HFFc6 (cell line): ENCODE data around the gene SIRPA. TPM values are rescaled to one million over a fixed set of nuclear protein-coding genes. Genes with fewer than 3 reads are reported as not detected.

Experiments used
- DNase-seq: peaks from one replicate; pipeline ENCODE4 v3.0.0-alpha.2; 2018
- H3K27ac Mint-ChIP-seq: 2 replicates; pipeline ENCODE4 v1.8.0; 2020; ENCODE audit warnings: mild to moderate bottlenecking, mixed read lengths
- H3K27me3 Mint-ChIP-seq: 2 replicates; pipeline ENCODE4 v1.8.0; 2021; ENCODE audit warnings: mild to moderate bottlenecking, moderate library complexity, mixed read lengths; ENCODE audit not compliant: insufficient read depth
- H3K36me3 Mint-ChIP-seq: 2 replicates; pipeline ENCODE4 v1.8.0; 2021; ENCODE audit warnings: low read depth, mixed read lengths
- H3K4me1 Mint-ChIP-seq: 2 replicates; pipeline ENCODE4 v1.8.0; 2020; ENCODE audit warnings: low read depth, mixed read lengths
- H3K4me3 Mint-ChIP-seq: 2 replicates; pipeline ENCODE4 v1.8.0; 2020; ENCODE audit warnings: mild to moderate bottlenecking, moderate library complexity, mixed read lengths
- H3K9me3 Mint-ChIP-seq: 2 replicates; pipeline ENCODE4 v1.8.0; 2020; ENCODE audit warnings: mild to moderate bottlenecking, mixed read lengths
- total RNA-seq, 6 experiments: library from RNA; stranded (reverse); fragmentation: NEBNext Ultra II Directional; extraction: Animal tissue kit (Norgen Biotek cat#: 25700); gene quantifications; 2 replicates in 1 of 6; 3 replicates in 5 of 6; pipeline ENCODE4 v1.2.3, GENCODE V29; 2021
- TF ChIP-seq, protein P1 (sequence below): fragments of 200-600 bp; sonication (generic); IDR thresholded peaks from 2 replicates; pipeline ENCODE4 v1.5.0; 2021; ENCODE audit warnings: antibody characterized with exemption, mild to moderate bottlenecking

The SIRPA gene
- total RNA-seq, 6 experiments from 2014 or later, result 44.0 to 66.2 (median 47.5) TPM

DNA sequence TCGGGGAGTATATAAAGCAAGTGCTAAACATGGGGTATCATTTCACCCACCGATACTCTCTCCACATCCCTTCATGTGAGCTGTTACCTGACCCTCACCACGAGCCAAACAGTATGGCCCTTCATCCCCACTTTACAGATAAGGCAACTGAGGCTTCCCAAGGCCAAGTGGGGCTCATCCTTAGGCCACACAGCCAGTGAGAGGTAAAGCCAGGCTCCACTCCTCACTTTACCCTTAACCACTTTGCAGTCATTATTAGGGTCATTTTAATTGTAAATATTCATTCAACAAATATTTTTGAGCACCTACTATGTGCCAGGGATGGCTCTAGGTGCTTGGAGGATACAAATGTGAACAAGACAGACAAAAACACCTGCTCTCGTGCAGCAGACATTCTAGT lies 7.0 kb downstream of the SIRPA start:
- TF ChIP-seq, protein P1, sequence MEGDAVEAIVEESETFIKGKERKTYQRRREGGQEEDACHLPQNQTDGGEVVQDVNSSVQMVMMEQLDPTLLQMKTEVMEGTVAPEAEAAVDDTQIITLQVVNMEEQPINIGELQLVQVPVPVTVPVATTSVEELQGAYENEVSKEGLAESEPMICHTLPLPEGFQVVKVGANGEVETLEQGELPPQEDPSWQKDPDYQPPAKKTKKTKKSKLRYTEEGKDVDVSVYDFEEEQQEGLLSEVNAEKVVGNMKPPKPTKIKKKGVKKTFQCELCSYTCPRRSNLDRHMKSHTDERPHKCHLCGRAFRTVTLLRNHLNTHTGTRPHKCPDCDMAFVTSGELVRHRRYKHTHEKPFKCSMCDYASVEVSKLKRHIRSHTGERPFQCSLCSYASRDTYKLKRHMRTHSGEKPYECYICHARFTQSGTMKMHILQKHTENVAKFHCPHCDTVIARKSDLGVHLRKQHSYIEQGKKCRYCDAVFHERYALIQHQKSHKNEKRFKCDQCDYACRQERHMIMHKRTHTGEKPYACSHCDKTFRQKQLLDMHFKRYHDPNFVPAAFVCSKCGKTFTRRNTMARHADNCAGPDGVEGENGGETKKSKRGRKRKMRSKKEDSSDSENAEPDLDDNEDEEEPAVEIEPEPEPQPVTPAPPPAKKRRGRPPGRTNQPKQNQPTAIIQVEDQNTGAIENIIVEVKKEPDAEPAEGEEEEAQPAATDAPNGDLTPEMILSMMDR, result no peak
- no peak for DNase-seq
- H3K27me3 Mint-ChIP-seq, result no peaks in the 10 kb centered on the region
- no peaks in the 10 kb centered on the region for H3K9me3 Mint-ChIP-seq
- no peak overlapping the region for H3K4me3 Mint-ChIP-seq
- H3K36me3 Mint-ChIP-seq, result no peaks in the 10 kb centered on the region; the same call in 1 of the 2 replicates
- H3K4me1 Mint-ChIP-seq, result peaks cover 22% of the 10 kb centered on the region
- H3K27ac Mint-ChIP-seq, result no peak overlapping the region

DNA sequence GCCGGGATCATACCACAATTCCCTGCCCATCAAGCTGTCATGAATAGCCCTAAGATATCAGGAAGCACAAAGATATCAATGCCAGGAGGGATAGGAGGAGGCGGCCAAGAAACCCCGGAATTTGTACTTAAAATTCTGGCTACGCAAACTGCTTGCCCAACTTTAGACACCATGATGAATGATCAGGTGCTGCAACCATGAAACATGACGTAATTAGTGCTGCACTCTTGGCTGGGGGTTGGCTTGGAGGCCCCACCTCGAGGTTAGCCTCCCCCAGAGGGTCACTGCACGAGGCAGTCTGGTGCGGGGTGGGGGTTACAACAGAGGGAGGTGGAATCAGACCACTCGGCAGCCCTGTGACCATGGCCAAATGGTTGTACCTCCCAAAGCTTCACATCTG lies 8.9 kb downstream of the SIRPA start:
- no peaks in the 10 kb centered on the region for H3K9me3 Mint-ChIP-seq
- DNase-seq, result no peak
- peaks cover 32% of the 10 kb centered on the region for H3K4me1 Mint-ChIP-seq
- no peak overlapping the region for H3K4me3 Mint-ChIP-seq
- TF ChIP-seq, protein P1, result no peak
- no peak overlapping the region for H3K27ac Mint-ChIP-seq
- H3K27me3 Mint-ChIP-seq, result no peaks in the 10 kb centered on the region; the same call in 1 of the 2 replicates
- H3K36me3 Mint-ChIP-seq, result no peaks in the 10 kb centered on the region; the same call in 1 of the 2 replicates

DNA sequence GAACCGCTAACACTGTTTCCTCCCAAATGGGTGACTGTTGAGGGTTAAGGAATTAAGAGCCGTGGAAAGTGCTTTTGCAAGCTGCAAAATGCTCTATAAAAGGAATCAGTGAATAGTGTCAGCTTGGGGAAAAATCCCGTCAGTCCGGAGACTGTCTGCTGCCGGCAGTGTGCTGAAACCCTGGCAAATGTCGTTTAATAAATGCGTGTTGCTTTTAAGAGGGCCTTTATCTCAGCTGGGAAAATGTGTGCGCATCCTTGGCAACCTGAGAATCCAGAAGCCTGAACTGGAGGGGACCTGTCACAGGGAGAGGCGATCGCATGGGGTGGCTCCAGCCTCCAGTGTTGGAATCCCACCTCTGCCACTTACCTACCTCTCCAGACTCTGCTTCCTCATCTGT lies 9.8 kb downstream of the SIRPA start:
- Mint-ChIP-seq H3K36me3 (no peaks in the 10 kb centered on the region; the same call in 1 of the 2 replicates), H3K27ac (no peak overlapping the region), H3K9me3 (no peaks in the 10 kb centered on the region), H3K27me3 (no peaks in the 10 kb centered on the region; the same call in 1 of the 2 replicates), H3K4me1 (peaks cover 32% of the 10 kb centered on the region), H3K4me3 (no peak overlapping the region)
- no peak for DNase-seq
- TF ChIP-seq, protein P1, result no peak

DNA sequence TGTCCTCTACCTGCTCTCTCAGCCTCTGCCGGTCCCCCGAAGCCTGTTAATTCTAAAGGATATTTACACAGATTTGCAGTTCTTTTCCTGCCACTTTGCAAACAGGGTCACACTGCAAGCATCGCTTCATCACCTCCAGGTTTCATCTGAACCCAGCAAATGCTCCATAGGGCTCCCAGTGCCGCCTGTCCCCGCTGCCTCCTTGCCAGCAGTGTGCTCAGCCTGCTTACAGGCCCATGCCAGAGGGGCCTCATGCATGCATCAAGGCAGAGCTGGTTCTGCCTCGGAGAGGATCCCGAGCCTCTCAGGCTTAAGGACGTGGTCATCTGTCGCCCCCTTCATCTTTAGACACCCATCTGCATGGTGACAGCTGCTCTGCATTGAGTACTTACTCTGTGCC lies 10.5 kb downstream of the SIRPA start:
- Mint-ChIP-seq H3K27ac (no peak overlapping the region), H3K4me1 (peaks cover 26% of the 10 kb centered on the region), H3K27me3 (no peaks in the 10 kb centered on the region; the same call in 1 of the 2 replicates), H3K9me3 (no peaks in the 10 kb centered on the region), H3K4me3 (no peak overlapping the region), H3K36me3 (no peaks in the 10 kb centered on the region; the same call in 1 of the 2 replicates)
- DNase-seq, result no peak
- TF ChIP-seq, protein P1, result no peak

DNA sequence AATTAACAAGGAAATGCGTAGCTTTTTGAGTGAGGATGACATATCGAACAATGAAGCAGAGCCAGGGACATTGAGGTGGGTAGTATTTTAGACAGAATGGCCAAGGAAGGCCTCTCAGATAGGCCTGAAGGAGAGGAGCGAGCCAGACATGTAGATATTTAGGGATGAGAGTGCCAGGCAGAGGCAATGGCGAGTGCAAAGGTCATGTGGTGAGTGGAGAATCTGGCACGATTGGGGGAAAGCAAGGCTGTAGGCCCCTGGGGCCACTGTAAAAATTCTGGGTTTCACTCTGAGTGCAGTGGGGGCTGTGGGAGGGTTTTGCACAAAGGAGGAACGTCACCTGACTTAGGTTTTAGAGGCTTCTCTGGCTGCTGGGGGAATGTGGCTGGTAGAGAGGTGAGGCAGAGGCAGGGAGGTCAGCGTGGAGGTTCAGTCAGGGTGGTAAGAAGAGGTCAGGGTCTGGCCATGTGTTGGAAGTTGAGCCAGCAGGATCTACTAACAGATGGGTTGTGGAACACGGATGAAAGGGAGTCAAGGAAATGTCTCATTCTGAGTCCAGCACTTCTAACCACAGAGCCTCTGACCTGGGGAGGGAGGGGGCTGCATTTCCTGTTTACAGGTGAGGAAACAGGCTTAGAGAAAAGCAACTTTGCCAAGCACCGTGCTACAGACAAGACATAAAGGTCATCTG lies 11.3 kb downstream of the SIRPA start:
- no peaks in the 10 kb centered on the region for H3K9me3 Mint-ChIP-seq
- H3K4me3 Mint-ChIP-seq, result no peak overlapping the region
- no peaks in the 10 kb centered on the region; the same call in 1 of the 2 replicates for H3K27me3 Mint-ChIP-seq
- no peak for DNase-seq
- TF ChIP-seq, protein P1, result no peak
- H3K36me3 Mint-ChIP-seq, result no peaks in the 10 kb centered on the region; the same call in 1 of the 2 replicates
- H3K4me1 Mint-ChIP-seq, result peaks cover 26% of the 10 kb centered on the region
- H3K27ac Mint-ChIP-seq, result no peak overlapping the region
